GM12801 (cell line): Measurements from ENCODE around the gene GDI1.

ENCODE experiments used
- CTCF ChIP-seq: IDR thresholded peaks from one replicate; pipeline ENCODE4 v1.5.1; 2011; ENCODE audit warnings: control low read depth; ENCODE audit not compliant: insufficient read length; ENCODE audit errors: extremely low read depth

GDI1 gene

GRCh38 chrX:154401045-154401799 is 35.7 kb upstream of the GDI1 start:
- TF ChIP-seq CTCF, result no peak

- TF ChIP-seq CTCF, result no peak
Measured at GRCh38 chrX:154401918-154402621, 34.9 kb upstream of the GDI1 start.

GRCh38 chrX:154402622-154403127 is 34.3 kb upstream of the GDI1 start:
- TF ChIP-seq CTCF, result no peak

- TF ChIP-seq CTCF, result no peak
Measured at GRCh38 chrX:154403192-154403591, 33.8 kb upstream of the GDI1 start.

GRCh38 chrX:154403858-154404257 is 33.1 kb upstream of the GDI1 start:
- TF ChIP-seq CTCF, result no peak

- no peak for TF ChIP-seq CTCF
Measured at GRCh38 chrX:154404625-154405192, 32.2 kb upstream of the GDI1 start.

- TF ChIP-seq CTCF, result no peak
Measured at GRCh38 chrX:154408659-154409221, 28.2 kb upstream of the GDI1 start.
